GM12878 (cell line): ENCODE results near the gene TMEM174. TPM values are rescaled to one million over a fixed set of nuclear protein-coding genes. Genes with fewer than 3 reads are reported as not detected.

Source experiments
- E2F8 ChIP-seq: fragments of 450-650 bp; IDR thresholded peaks from 2 replicates; pipeline ENCODE4 v1.6.1; 2018; ENCODE audit warnings: mild to moderate bottlenecking, low read depth, moderate library complexity; ENCODE audit not compliant: partially characterized antibody
- EP300 ChIP-seq, 2 experiments: fragments of 150-350 bp in 1 of 2; IDR thresholded peaks; 2 replicates each; pipeline ENCODE4 v1.6.1; 2011 to 2012; ENCODE audit warnings: low read depth in 2 of 2, low read length in 2 of 2, borderline replicate concordance in 1 of 2, improper control_type of control experiment in 1 of 2, inconsistent platforms in 1 of 2; ENCODE audit not compliant: control insufficient read depth in 1 of 2
- ETV6 ChIP-seq, 2 experiments: fragments of 450-650 bp in 1 of 2; IDR thresholded peaks in 1 of 2; conservative IDR thresholded peaks in 1 of 2; 2 replicates each; pipeline ENCODE4 v1.6.1; 2014; ENCODE audit warnings: antibody characterized with exemption in 1 of 2, borderline replicate concordance in 1 of 2, low read depth in 1 of 2, mild to moderate bottlenecking in 1 of 2, moderate library complexity in 1 of 2
- MLLT1 ChIP-seq: fragments of 450-650 bp; IDR thresholded peaks from 2 replicates; pipeline ENCODE4 v1.6.1; 2016; ENCODE audit warnings: mild to moderate bottlenecking
- NR2C2 ChIP-seq: IDR thresholded peaks from 2 replicates; pipeline ENCODE4 v1.6.1; 2011; ENCODE audit warnings: borderline replicate concordance, low read depth; ENCODE audit not compliant: control insufficient read depth, insufficient read length
- POLR2A ChIP-seq: IDR thresholded peaks from 2 replicates; pipeline ENCODE4 v1.6.1; 2011; ENCODE audit warnings: low read depth, mild to moderate bottlenecking, low read length
- POU2F2 ChIP-seq: IDR thresholded peaks from 3 replicates; pipeline ENCODE4 v1.6.1; 2011; ENCODE audit warnings: low read depth, mild to moderate bottlenecking, low read length, borderline replicate concordance
- RAD51 ChIP-seq: fragments of 450-650 bp; IDR thresholded peaks from 2 replicates; pipeline ENCODE4 v1.6.1; 2016; ENCODE audit warnings: moderate library complexity, mild to moderate bottlenecking, inconsistent platforms
- SP1 ChIP-seq: IDR thresholded peaks from one replicate; pipeline ENCODE4 v1.6.1; 2011; ENCODE audit warnings: low read depth, low read length
- SREBF1 ChIP-seq: IDR thresholded peaks from 2 replicates; pipeline ENCODE4 v1.6.1; 2012; ENCODE audit warnings: mild to moderate bottlenecking, low read length
- USF2 ChIP-seq: IDR thresholded peaks from 2 replicates; pipeline ENCODE4 v1.6.1; 2011; ENCODE audit warnings: low read depth, low read length, improper control_type of control experiment, borderline replicate concordance
- YBX1 ChIP-seq: fragments of 450-650 bp; IDR thresholded peaks from 2 replicates; pipeline ENCODE4 v1.6.1; 2016; ENCODE audit warnings: antibody characterized with exemption
- ZBTB33 ChIP-seq: fragments of 450-650 bp; IDR thresholded peaks from 2 replicates; pipeline ENCODE4 v1.6.1; 2017; ENCODE audit warnings: mild to moderate bottlenecking
- ZNF592 ChIP-seq: fragments of 450-650 bp; IDR thresholded peaks from 2 replicates; pipeline ENCODE4 v1.6.1; 2017; ENCODE audit warnings: mild to moderate bottlenecking, moderate library complexity
- polyA plus RNA-seq, 11 experiments: library from polyadenylated mRNA; depleted of rRNA in 4 of 11; unstranded in 6 of 11; stranded (reverse) in 5 of 11; fragments of >200 nt; fragmentation: Nextera tagmentation in 4 of 11; fragmentation: Illumina TruSeq in 1 of 11; extraction: Ambion mirVana in 4 of 11; extraction: Trizol in 1 of 11; gene quantifications; 1 replicate in 1 of 11; 2 replicates in 10 of 11; pipeline versions ENCODE4 v1.2.1 to v1.2.3, GENCODE V29; 2011 to 2016; ENCODE audit warnings: inconsistent platforms in 2 of 11, missing spikeins in 2 of 11, low read depth in 1 of 11
- total RNA-seq, 4 experiments: library from RNA; depleted of rRNA in 3 of 4; stranded (reverse); fragments of >200 nt in 3 of 4; fragmentation: Illumina TruSeq in 1 of 4; extraction: Trizol in 1 of 4; gene quantifications; 2 replicates each; pipeline versions ENCODE4 v1.2.1 to v1.2.3, GENCODE V29; 2013 to 2021

Gene TMEM174
- total and polyA plus RNA-seq, 10 of the 15 experiments (the other 5 are each of a cell fraction or from before 2014, with no cell fraction given), result not detected

GRCh38 chr5:73213566-73213998 lies 40.6 kb downstream of the TMEM174 start (continued):
- TF ChIP-seq MLLT1 (no peak), E2F8 (no peak), ZNF592 (no peak), YBX1 (no peak), EP300 (IDR thresholded peaks at IDR 0.05; ENCODE audit: borderline replicate concordance in 1 of 2, control insufficient read depth in 1 of 2, low read depth in 2 of 2, low read length in 2 of 2) (no peak), USF2 (no peak), POU2F2 (0 out of 3 replicates have a peak, but pooled peaks have one; percentile 45), SREBF1 (no peak), SP1 (no peak), RAD51 (no peak), ZBTB33 (no peak), NR2C2 (no peak), ETV6 (conservative IDR thresholded peaks at IDR 0.05 in 1 of 2, IDR thresholded peaks at IDR 0.05 in 1 of 2; ENCODE audit: borderline replicate concordance in 1 of 2, low read depth in 1 of 2) (0 out of 4 replicates have a peak, but pooled peaks of 1 of the 2 experiments have one; percentile 16), POLR2A (no peak)
- TF ChIP-seq, all 136 proteins: peak for 7
